NK-92 (cell line): ENCODE measurements around the gene RGMA.

Experiments
- DNase-seq: peaks from one replicate; lab custom pipeline; 2025; ENCODE audit not compliant: unreplicated experiment; lab: John Stamatoyannopoulos, UW

Gene RGMA, protein sequence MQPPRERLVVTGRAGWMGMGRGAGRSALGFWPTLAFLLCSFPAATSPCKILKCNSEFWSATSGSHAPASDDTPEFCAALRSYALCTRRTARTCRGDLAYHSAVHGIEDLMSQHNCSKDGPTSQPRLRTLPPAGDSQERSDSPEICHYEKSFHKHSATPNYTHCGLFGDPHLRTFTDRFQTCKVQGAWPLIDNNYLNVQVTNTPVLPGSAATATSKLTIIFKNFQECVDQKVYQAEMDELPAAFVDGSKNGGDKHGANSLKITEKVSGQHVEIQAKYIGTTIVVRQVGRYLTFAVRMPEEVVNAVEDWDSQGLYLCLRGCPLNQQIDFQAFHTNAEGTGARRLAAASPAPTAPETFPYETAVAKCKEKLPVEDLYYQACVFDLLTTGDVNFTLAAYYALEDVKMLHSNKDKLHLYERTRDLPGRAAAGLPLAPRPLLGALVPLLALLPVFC

GRCh38 chr15:93088981-93089726, at the start of gene RGMA:
Gene RGMA, minus strand, starts transcription at chr15:93089211. Its CDS starts 279 bp downstream, at chr15:93088932.
- DNase-seq: no peak

DNA sequence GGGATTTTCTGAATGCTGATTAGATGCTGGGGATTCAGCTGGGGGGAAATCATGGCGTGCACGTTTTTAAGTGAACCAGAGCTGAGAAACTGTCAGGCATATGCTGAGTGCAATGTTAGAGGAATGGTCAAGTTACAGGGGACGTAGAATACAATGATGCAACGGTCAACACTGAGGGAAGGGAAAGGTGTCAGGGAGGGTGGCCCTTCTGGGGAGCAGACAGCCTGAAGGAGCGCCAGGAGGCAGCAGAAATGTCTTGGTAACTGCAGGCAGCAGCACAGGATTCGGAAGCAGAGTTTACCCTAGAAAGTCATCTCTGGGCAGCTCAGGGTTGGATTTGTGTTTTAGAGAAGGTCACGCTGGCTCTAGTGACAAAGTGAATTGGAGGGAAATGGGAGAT, 47.6 kb upstream of the RGMA start:
- no peak for DNase-seq

- no peak for DNase-seq
These were observed 47.0 kb upstream of the RGMA start for GRCh38 chr15:93135997-93136397.

DNA sequence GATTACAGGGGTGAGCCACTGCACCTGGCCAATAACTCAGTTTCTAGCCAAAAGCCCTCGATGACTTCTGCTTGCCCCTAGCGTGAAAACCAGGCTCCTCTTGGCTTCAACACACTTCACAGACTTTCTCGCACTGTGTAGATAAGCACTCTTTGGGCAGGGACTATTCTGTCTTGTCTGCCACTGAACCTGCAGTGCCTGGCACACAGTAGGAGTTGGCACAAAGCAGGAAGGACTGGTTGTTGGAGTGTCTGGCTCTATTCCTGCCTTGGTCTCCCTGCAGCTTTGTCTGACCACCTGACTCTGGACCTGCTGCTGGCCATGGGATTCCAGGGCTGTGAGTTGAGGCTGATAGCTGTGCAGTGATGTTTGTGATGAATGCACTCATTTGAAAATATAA, 46.4 kb upstream of the RGMA start:
- DNase-seq: no peak

GRCh38 chr15:93131485-93132095, 42.6 kb upstream of the RGMA start:
- no peak for DNase-seq

DNA sequence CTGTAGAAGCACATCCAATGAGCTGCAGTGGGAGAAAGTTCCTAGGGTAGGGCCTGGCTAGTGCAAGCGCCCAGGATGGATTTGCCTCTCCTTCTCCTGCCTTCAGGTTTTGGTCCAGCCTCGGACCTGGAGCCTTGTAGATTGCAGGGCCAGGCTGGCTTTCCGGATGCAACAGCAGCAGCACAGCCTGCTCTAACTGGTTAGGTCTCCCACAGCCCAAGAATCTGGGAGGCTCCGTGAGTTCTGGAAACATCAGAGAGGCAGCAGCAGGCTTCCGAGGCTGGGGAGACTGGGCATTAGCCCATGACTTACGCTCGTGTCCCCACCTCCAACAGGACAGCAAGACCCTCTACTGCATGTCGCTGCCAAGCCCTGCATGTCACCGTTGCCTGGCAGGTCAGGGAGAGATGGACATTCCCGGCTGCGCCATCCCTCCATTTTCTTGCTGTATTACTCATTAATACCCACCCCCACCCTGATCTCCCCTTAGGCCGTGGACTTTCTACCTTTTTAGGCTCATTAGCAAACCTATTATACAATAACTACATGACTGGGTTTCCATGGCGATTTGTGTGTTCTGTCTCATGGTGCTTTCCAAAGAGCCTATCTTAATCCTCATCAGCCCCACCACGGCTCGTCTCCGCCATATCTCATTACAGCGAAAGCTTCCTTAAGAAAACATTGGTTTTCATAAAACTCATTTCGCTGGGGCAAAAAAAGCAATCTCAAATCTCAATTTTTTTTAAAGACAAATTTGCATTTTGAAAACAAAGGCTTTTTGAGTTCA, 40.9 kb upstream of the RGMA start:
- no peak for DNase-seq

DNA sequence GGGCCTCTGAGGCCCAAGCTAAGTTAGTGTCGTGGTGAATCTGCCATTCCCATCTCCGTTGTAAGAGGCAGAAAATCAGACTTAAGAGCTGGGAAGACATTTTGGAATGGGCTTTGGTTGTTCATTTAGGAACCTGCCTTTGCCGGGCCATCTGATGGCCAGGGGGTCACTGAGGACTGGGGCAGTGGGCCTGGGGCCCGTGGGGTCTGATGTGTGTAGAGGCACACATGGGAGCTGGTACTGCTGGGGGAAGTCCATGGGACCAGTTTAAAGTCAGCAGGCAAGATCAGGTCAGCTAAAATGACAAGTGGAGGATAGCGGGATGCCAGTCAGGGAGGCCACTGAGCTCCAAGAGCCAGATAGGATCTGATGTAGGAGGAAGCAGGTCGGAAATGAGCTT, 38.3 kb upstream of the RGMA start:
- DNase-seq: no peak

DNA sequence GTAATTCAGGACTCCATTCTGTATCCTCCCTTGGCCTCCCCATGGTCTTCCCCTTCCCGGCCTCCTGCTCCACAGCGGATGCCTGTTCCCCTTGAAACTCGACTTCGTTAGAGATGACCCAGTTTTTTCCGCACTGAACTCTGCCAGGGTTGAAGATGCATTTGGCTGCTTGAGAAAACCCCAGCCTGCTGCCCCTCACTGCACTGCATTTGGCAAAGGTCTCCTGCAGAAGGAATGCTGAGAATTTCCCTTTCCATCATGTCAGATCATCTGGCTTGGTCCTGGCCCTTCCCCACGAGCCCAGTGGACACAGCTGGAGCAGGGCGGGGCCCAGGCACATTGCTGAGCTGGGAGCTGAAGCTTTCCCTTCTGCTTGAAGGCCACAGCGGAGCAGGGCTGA, 37.6 kb upstream of the RGMA start:
- no peak for DNase-seq

GRCh38 chr15:93126148-93126547, 37.1 kb upstream of the RGMA start:
- DNase-seq: no peak

DNA sequence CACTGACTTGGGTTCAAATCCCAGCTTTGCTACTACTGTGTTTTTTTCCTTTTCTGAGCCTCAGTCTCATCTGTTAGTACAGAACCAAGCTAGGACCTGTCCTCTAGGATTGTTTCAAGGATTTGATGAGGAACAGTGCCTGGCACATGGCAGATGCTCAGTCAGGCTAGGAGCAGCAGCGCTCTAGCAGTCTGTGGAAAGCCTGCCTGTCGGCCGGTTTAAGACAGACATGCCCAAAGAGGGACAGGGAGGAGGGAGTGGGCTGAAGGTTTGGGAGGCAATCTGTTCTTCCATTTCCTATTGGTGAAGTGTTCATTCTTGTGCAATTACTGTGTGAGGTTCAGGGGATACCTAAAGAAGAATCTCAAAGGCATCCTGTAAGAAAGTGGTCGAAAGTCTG, 35.1 kb upstream of the RGMA start:
- DNase-seq: no peak

DNA sequence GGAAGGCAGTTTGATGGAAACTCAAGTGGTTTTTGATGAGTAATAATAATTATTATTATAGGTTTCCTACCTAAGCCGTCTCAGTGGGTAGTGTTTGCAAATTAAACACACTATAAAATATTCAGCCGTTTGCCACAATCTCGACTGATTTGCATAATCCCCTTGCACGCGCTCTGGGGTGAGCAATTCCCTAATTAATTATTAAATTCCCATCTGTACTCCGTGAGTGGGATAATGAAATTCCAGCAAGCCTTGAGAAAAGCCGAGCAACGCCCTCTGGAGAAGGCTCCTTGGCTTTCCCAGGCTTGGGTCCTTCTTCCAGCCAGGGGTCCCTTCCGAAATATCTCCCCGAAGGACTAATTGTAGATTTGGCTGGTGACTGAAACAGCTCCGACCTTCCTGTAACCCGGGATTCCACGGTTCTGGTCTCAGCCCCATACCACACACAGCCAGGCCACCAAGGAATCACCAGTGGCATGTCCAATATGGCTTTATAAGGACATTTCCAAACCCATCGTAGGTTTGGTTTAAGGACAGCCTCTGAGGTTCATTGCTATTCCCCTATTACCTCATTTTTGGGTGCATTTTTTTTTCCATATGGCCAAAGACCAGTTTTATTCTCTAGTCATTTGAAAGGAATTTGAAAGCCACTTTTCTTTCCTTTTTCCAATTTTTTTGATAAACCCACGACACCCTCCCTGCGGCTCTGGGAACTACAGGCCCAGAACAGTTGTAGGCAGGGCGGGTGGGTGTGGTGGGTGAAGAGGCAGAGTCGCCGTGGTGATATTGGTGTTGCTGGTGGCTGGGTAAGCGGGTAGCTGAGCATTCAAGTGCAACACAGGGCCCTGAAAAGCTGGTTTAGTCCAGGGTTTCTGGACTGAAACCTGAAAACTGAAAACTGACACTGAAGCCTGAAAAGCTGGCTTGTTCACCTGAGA, 33.2 kb upstream of the RGMA start:
- no peak for DNase-seq

DNA sequence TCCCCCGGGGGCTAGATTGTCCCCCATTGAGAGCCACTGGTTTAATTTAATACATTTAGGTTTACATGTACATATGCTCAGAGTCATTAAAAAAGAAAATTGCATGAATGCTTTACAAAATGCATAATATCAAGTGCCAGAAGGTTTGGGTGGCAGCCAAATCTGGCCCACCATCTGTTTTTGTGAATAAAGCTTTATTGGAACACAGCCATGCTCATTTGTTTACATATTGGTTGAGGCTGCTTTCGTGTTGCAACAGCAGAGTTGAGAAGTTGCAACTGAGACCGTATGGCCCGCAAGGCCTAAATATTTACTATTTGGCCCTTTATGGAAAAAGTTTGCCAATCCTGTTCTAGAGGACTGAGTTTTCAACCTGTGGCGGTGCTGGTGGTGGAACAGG, 32.1 kb upstream of the RGMA start:
- no peak for DNase-seq

GRCh38 chr15:93118904-93119303, 29.9 kb upstream of the RGMA start:
- no peak for DNase-seq

DNA sequence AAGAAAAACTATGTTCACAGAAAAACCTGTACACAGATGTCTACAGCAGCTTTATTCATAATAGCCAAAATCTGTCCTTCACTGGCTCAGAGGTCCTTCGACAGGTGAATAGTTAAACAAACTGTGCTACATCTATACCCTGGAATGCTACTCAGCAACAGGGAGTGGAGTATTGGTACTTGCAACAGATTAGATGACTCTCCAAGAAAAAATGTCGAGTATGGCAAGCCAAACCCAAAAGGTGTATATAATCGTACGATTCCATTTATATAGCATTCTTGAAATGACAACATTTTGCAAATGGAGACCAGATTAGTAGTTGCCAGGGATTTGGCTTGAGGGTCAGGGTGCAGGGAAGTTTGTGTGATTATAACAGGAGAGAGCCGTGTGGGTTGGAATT, 22.4 kb upstream of the RGMA start:
- no peak for DNase-seq

DNA sequence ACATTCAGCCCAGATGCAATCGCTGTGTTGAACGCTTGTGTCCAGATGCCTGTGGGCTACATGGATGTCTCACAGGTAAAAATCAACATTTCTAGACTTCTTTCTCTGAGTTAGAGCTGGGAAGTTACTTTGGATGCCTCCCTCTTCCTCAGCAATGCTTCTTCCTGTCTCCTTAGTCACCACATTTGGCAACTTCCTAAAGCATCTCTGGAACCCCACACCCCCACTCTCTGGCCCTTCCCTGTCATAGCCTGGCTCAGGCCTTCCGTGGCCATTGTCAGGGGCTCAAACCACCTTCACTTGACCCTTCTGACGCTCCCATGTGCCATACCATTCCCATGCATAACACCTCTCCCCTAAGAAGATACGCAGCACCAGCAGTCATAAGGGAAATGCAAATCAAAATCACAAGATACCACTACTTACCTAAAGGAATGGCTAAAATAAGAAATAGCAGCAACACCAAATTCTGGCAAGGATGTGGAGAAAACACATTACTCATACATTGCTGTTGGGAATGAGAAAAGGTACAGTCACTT, 21.6 kb upstream of the RGMA start:
- no peak for DNase-seq

- no peak for DNase-seq
These were observed 20.5 kb upstream of the RGMA start for GRCh38 chr15:93109336-93110102.

DNA sequence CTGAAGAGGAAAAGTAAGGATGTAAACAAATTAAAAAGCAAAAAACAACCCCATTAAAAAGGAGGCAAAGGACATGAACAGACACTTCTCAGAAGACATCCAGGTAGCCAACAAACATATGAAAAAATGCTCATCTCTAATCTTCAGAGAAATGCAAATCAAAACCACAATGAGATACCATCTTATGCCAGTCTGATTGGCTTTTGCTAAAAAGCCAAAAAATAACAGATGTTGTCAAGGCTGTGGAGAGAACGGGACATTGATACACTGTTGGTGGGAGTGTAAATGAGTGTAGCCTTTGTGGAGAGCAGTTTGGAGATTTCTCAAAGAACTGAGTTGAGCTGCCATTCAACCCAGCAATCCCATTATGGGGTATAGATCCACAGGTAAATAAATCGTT, 18.6 kb upstream of the RGMA start:
- DNase-seq: no peak

GRCh38 chr15:93105485-93105884, 16.5 kb upstream of the RGMA start:
- no peak for DNase-seq

GRCh38 chr15:93103823-93104222, 14.8 kb upstream of the RGMA start:
- no peak for DNase-seq
